Skeletal muscle tissue (tissue), 4 donors: Measurements from ENCODE around the gene EFCAB10. TPM values are rescaled to one million over a fixed set of nuclear protein-coding genes. Genes with fewer than 3 reads are reported as not detected.
"Not testable (repeated sequence)": the region's sequence is repeated elsewhere in the genome, so short reads cannot be mapped to it uniquely, and the experiment has no call there.

ENCODE experiments used
- H3K27ac ChIP-seq: one replicate; pipeline ENCODE4 v1.7.0; 2013; ENCODE audit warnings: mild to moderate bottlenecking, low read depth, low read length, inconsistent platforms
- H3K27me3 ChIP-seq, 3 donors: one replicate each; pipeline ENCODE4 v1.7.0; 2013; ENCODE audit warnings: low read length in 3 of 3; ENCODE audit not compliant: control insufficient read depth in 3 of 3, insufficient read depth in 3 of 3
- H3K36me3 ChIP-seq, 3 donors: one replicate each; pipeline ENCODE4 v1.7.0; 2013; ENCODE audit warnings: low read length in 3 of 3; ENCODE audit not compliant: control insufficient read depth in 3 of 3, insufficient read depth in 3 of 3
- H3K4me1 ChIP-seq, 3 donors: one replicate each; pipeline ENCODE4 v1.7.0; 2013; ENCODE audit warnings: low read length in 3 of 3, mild to moderate bottlenecking in 3 of 3; ENCODE audit not compliant: control insufficient read depth in 3 of 3, insufficient read depth in 3 of 3
- H3K4me3 ChIP-seq, 3 donors: one replicate each; pipeline ENCODE4 v1.7.0; 2013; ENCODE audit warnings: low read length in 3 of 3
- H3K9ac ChIP-seq, 3 donors: one replicate each; pipeline ENCODE4 v1.7.0; 2013; ENCODE audit warnings: low read length in 3 of 3, mild to moderate bottlenecking in 3 of 3, moderate library complexity in 2 of 3, low read depth in 1 of 3
- H3K9me3 ChIP-seq, 3 donors: one replicate each; pipeline ENCODE4 v1.7.0; 2013; ENCODE audit warnings: low read length in 3 of 3; ENCODE audit not compliant: control insufficient read depth in 3 of 3
- total RNA-seq: library from RNA; depleted of rRNA; stranded (reverse); fragments of >200 nt; gene quantifications from one replicate; pipeline ENCODE4 v1.2.3, GENCODE V29; 2014
- donor health status: Osteomylitis.

Gene EFCAB10
- total RNA-seq, 1 donor from 2014 or later, result not detected

DNA sequence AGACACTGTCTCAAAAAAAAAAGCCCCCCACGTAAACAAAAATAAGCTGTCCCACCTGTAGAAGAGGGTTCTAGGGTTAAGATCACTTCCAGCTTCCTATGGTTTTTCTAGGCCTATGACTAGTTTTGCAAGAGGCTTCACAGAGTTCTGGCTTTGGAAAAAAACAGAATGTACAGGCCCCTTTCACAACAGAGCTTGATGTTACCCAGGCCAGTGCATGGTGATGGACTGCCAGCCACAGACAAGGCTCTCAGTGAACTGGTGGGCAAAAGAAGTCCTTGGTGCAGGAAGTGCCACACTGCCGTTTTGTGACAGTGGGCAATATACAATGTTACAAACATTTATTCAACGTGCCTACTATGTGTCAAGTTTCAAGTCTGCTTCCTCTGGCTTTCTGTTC is 18.3 kb upstream of the EFCAB10 start:
- Histone ChIP-seq H3K4me1 (peaks cover 0 to 6% (median 0%) of the 10 kb centered on the region in 3 donors), H3K9ac (no peak overlapping the region), H3K27me3 (no peaks in the 10 kb centered on the region), H3K27ac (no peak overlapping the region), H3K36me3 (no peaks in the 10 kb centered on the region), H3K4me3 (no peak overlapping the region), H3K9me3 (no peaks in the 10 kb centered on the region)

DNA sequence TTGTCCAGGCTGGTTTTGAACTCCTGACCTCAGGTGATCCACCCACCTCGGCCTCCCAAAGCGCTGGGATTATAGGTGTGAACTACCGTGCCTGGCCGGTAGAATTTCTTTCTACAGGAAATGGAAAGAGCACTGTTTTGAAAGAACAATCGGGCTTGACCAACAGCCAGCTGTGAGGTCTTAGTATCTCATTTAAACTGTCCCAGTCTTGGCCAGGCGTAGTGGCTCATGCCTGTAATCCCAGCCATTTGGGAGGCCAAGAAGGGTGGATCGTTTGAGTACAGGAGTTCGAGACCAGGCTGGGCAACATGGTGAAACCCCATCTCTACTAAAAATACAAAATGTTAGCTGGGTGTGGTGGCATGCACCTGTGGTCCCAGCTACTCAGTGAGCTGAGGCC is 17.8 kb upstream of the EFCAB10 start:
- H3K9ac ChIP-seq, H3K36me3 ChIP-seq, H3K4me3 ChIP-seq: not testable (repeated sequence)

DNA sequence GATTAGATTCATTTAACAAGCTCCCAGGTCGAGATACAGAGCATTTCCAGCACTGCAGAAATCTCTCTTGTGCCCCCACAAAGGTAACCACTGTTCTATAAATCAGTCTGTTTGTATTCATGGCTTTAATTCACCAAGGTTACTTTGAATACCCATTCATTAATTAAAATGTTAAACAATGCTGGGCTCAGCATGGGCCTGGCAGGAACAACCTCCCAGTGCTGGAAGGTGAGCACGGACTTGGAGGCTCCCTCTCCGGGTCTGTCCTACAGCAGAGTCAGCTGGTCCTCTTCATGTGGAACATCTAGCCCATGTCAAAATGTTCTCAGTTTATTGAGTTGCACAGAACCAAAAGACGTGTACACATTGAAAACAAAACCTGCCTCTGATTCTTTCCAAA is 15.6 kb upstream of the EFCAB10 start:
- H3K36me3 ChIP-seq, result no peaks in the 10 kb centered on the region
- no peaks in the 10 kb centered on the region for H3K9me3 ChIP-seq
- no peaks in the 10 kb centered on the region for H3K27me3 ChIP-seq
- H3K27ac ChIP-seq, result no peak overlapping the region
- H3K4me3 ChIP-seq, result no peak overlapping the region
- peaks cover 0 to 4% (median 0%) of the 10 kb centered on the region in 3 donors for H3K4me1 ChIP-seq
- no peak overlapping the region for H3K9ac ChIP-seq

More for the DNA sequence above, 17.8 kb upstream of the EFCAB10 start:
- not testable (repeated sequence) for H3K27me3 ChIP-seq, H3K4me1 ChIP-seq, H3K9me3 ChIP-seq, H3K27ac ChIP-seq

DNA sequence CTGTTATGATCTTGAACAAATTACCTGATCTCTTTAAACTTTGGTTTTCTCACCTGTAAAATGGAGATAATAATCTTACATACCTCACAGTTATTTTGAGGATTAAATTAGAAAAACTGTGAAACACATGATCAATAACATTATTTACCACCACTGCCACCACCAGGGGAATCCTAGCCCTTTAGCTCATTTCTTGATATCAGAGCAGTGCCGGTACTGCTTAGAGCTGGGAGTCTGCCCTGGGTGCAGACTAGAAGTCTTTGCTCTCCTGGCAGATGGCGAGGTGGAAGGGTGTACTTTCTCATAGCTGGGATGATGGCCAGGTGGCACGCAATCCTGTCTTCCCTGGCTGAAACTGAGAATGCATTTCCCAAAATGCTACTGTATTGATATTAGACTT is 12.7 kb upstream of the EFCAB10 start:
- Histone ChIP-seq H3K27me3 (no peaks in the 10 kb centered on the region), H3K4me3 (no peak overlapping the region), H3K9me3 (no peaks in the 10 kb centered on the region), H3K4me1 (peaks cover 0 to 5% (median 4%) of the 10 kb centered on the region in 3 donors), H3K36me3 (no peaks in the 10 kb centered on the region), H3K9ac (no peak overlapping the region), H3K27ac (no peak overlapping the region)

DNA sequence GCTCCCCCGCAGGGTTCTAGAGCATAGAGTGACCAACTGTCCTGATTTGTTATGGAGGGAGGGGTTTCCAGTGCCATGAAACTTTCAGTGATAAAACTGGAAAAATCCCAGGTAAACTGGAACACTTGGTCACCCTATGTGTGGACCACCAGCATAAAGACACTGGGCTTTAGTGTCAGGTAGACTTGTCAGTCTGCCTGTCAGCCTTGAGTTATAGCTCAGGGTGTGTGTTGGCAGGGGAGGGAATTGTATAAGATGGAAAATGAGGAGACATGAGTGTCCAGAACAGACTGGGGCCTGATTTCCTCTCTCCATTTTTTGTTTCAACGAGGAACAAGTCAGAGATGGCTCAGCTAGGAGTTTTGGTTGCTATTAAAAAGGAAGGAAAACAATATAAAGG is 10.2 kb upstream of the EFCAB10 start:
- H3K9me3 ChIP-seq, result no peaks in the 10 kb centered on the region
- H3K9ac ChIP-seq, result no peak overlapping the region
- H3K27ac ChIP-seq, result no peak overlapping the region
- peaks cover 0 to 5% (median 4%) of the 10 kb centered on the region in 3 donors for H3K4me1 ChIP-seq
- no peaks in the 10 kb centered on the region for H3K27me3 ChIP-seq
- H3K4me3 ChIP-seq, result no peak overlapping the region
- H3K36me3 ChIP-seq, result no peaks in the 10 kb centered on the region

DNA sequence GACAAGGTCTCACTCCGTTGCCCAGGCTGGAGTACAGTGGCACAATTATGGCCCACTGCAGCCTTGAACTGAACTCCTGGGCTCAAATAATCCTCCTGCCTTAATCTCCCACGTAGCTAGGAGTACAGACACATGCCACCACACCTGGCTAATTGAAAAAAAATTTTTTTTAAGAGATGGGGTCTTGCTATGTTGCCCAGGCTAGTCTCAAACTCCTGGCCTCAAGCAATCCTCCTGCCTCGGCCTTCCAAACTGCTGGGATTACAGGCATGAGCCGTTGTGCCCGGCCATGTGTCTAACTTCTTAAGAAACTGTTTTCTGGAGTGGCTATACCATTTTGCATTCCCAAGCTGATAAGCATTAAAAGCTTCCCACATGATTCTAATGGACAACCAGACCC is 9.5 kb upstream of the EFCAB10 start:
- H3K4me1 ChIP-seq, result peaks cover 0 to 5% (median 4%) of the 10 kb centered on the region in 3 donors
- H3K27me3 ChIP-seq, result no peaks in the 10 kb centered on the region
- H3K9me3 ChIP-seq, result no peaks in the 10 kb centered on the region
- no peaks in the 10 kb centered on the region for H3K36me3 ChIP-seq
- H3K27ac ChIP-seq, result no peak overlapping the region
- no peak overlapping the region for H3K4me3 ChIP-seq
- no peak overlapping the region for H3K9ac ChIP-seq

DNA sequence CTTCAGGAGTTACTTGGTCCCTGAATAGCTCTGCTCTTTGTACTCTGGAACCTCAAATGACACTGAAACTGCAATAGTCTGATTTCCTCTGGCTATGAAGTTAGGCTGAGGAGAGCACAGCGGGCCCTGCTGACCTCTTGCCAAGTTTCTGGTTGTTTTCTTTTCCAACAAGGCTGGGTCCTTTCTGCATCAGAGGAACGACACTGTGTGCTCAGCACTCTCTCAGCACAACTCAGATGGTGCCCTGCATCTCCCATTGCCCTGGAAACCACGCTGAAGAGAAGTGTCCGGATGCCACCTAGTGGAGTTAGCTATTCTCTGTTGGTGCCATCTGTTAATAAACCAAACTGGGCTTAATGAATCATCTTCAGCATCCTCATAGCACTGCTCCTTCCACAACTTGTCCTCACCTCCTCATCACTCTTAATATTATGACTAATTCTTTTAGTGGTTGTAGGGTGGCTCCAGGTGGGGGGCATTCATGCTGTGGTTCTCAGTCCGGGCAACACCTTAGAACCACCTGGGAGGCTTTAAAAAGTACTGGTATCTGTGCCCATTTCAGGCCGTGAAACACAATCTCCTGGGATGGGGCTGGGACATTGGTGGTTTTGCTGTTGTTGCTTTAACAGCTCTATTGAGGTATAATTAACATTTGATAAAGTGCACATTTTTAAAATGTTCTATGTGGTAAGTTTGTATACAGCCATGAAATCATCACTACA is 8.2 kb upstream of the EFCAB10 start:
- H3K36me3 ChIP-seq, result no peaks in the 10 kb centered on the region
- H3K9me3 ChIP-seq, result no peaks in the 10 kb centered on the region
- H3K27me3 ChIP-seq, result no peaks in the 10 kb centered on the region
- no peak overlapping the region for H3K4me3 ChIP-seq
- no peak overlapping the region for H3K27ac ChIP-seq
- H3K4me1 ChIP-seq, result peaks cover 0 to 5% (median 4%) of the 10 kb centered on the region in 3 donors
- H3K9ac ChIP-seq, result no peak overlapping the region

DNA sequence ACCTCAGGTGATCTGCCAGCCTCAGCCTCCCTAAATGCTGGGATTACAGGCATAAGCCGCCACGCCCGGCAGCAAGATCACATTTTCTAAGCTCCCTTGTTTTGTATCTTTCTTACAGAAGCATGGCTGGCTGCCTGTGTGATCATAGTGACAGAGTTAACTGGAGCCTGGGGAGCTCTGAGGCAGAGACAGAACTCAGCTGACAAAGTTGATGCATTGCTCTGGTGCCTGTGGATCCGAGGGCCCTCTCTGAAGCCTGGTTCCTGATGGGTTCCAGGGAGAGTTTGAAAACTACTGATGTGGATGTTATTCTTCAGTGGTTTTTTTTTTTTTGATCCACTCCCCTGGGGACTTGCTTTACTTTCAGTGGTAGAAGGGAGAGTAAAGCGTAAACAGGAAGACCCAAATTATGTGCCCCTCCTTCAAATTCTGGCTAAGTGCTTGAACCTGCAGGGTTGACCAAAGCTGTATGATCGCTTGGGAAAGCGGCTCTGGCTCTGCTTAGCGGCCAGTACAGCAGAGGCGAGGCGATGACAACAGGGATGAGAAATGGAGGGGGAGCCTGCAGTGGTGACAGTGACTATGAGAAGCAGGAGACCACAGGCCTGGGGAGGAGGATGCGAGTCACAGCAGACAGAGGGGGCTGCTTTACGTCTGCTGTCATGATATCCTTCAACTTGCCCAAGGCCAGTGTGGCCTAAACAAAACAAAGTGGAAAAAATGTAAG is 6.8 kb upstream of the EFCAB10 start:
- H3K4me1 ChIP-seq, result peaks cover 0 to 5% (median 0%) of the 10 kb centered on the region in 3 donors
- H3K36me3 ChIP-seq, result no peaks in the 10 kb centered on the region
- H3K4me3 ChIP-seq, result no peak overlapping the region
- H3K27me3 ChIP-seq, result no peaks in the 10 kb centered on the region
- no peak overlapping the region for H3K27ac ChIP-seq
- H3K9ac ChIP-seq, result no peak overlapping the region
- H3K9me3 ChIP-seq, result no peaks in the 10 kb centered on the region

DNA sequence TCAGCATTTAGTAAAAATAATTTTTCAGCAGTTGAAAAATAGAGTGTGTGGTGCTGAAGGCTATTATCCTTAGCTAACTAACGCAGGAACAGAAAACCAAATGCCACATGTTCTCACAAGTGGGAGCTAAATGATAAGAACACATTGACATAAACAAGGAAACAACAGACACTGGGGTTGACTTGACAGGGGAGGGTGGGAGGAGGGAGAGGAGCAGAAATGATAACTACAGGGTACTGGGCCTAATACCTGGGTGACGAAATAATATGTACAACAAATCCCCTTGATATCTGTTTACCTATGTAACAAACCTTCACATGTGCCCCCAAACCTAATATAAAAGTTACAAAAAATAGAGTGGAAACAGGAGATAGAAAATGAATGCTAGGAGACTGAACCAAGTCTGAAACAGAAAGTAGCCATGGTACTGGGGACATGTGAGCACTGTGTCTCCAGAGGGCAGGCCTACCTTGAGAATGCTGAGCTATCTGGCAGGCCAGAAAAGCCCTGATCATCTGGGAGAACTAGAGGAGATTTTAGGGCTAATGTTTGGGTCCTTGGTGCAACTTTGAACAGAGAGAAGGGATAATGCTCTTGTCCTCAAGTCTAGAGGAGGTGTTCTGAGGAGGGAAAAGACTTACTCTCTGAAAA is 4.7 kb upstream of the EFCAB10 start:
- H3K36me3 ChIP-seq, result no peaks in the 10 kb centered on the region
- H3K4me1 ChIP-seq, result peaks cover 5 to 8% (median 6%) of the 10 kb centered on the region in 3 donors
- H3K27me3 ChIP-seq, result peaks cover 4 to 11% (median 6%) of the 10 kb centered on the region in 3 donors
- H3K9me3 ChIP-seq, result no peaks in the 10 kb centered on the region
- H3K4me3 ChIP-seq, result no peak overlapping the region
- H3K9ac ChIP-seq, result no peak overlapping the region
- H3K27ac ChIP-seq, result no peak overlapping the region

DNA sequence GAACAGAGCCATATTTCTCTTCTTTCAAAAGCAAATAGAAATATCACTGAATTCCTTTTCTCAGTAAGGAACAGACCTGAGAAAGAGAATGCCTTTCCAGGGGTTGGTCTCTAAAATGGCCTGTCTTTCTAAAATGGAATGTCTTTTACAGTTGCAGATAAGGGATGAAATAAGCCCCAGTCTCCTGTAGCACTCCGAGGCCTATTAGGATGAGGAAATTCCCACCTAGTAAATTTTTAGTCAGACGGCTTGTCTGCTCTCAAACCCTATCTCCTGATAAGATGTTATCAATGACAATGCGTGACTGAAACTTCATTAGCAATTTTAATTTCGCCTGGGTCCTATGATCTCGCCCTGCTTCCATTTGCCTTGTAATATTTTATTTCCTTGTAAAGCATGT is 2.9 kb upstream of the EFCAB10 start:
- H3K4me1 ChIP-seq, result peaks cover 5 to 6% (median 5%) of the 10 kb centered on the region in 3 donors
- H3K9ac ChIP-seq, result no peak overlapping the region
- H3K36me3 ChIP-seq, result no peaks in the 10 kb centered on the region
- H3K27me3 ChIP-seq, result peaks cover 4 to 11% (median 7%) of the 10 kb centered on the region in 3 donors
- no peak overlapping the region for H3K27ac ChIP-seq
- H3K9me3 ChIP-seq, result no peaks in the 10 kb centered on the region
- H3K4me3 ChIP-seq, result no peak overlapping the region
